ENCODE data around the gene GPSM3. TPM values are rescaled to one million over a fixed set of nuclear protein-coding genes. Genes with fewer than 3 reads are reported as not detected.
"Not testable (repeated sequence)": the region's sequence is repeated elsewhere in the genome, so short reads cannot be mapped to it uniquely, and the experiment has no call there.

The GPSM3 gene
- total RNA-seq, 2 experiments from 2014 or later: 274 to 282 TPM

DNA sequence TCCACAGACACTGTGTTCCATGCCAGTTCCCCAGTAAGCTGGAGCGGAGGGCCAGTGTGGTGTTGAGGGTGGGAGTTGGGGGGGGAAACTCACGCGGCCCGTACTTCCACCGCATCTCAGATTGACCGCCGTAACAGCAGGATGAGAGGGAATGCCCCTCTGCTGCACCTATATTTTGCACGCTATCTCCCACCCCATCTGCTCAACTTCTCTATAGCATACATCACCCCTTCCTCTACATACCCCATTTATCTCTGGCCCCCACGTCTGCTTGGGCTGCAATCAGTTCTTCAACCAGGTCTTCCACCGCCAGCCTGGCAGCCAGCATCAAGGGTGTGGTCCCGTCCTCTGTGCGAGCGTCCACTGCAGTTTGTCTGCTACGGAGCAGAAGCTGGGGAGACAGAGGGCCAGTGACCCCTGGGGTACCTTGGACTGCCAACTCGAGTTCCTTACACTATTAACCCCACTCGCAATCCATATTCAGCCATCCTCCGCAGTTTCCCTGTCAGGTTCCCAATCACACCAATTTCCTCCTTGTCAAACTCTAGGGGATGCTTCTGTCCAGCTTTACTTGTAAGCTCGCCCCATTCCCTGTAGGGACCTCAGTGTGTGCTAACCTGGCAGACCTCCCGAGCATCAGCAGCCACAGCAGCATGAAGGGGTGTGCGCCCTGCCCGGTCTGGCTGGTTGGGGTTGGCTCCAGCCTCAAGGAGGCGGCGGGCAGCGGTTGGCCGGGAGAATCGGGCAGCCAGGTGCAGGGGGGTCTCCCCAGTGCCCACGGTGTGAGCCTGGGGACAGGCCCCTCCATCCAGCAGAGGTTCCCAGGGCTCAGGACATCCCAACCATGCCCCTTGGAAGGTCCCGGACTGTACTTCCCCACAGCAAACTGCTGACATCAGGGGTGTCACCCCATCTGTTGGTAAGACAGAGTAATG is 4.5 kb upstream of the GPSM3 start:
- ChIA-PET CTCF (interaction anchor here (1.0 to 1.2 kb wide), 2 partner anchors 9 to 67 kb away, joined by 4 to 5 read pairs; partner anchors contain the start of gene FKBPL), POLR2A (no interaction called here)
- peaks cover 4% of the 10 kb centered on the region for H3K36me3 Mint-ChIP-seq (ENCODE audit: low read depth)
- H3K4me3 Mint-ChIP-seq: peak overlapping the region; percentile 91
- peaks cover 31% of the 10 kb centered on the region for H3K4me1 Mint-ChIP-seq
- DNase-seq: no peak
- no peaks in the 10 kb centered on the region for H3K9me3 Mint-ChIP-seq
- H3K27ac Mint-ChIP-seq: peak overlapping the region; percentile 99
- no peaks in the 10 kb centered on the region for H3K27me3 Mint-ChIP-seq

GRCh38 chr6:32195902-32196681 is 3.6 kb upstream of the GPSM3 start:
- Mint-ChIP-seq H3K9me3 (no peaks in the 10 kb centered on the region), H3K4me1 (peaks cover 31% of the 10 kb centered on the region), H3K27me3 (no peaks in the 10 kb centered on the region), H3K4me3 (peak overlapping the region; percentile 91), H3K36me3 (ENCODE audit: low read depth) (peaks cover 12% of the 10 kb centered on the region), H3K27ac (peak overlapping the region; percentile 99)
- POLR2A ChIA-PET: interaction anchor here (0.8 kb wide), 2 partner anchors 68 to 648 kb away, joined by 3 to 4 read pairs; partner anchors contain the start of genes ATF6B and PSMB8
- DNase-seq: peak; percentile 64
- CTCF ChIA-PET: interaction anchor here (0.7 to 1.5 kb wide), 11 partner anchors 9 to 93 kb away, joined by 3 to 10 read pairs (median 4); partner anchors contain the start of genes ATF6B and FKBPL

- Mint-ChIP-seq H3K27me3 (no peaks in the 10 kb centered on the region), H3K4me3 (peak overlapping the region; percentile 91), H3K36me3 (ENCODE audit: low read depth) (peaks cover 15% of the 10 kb centered on the region), H3K9me3 (no peaks in the 10 kb centered on the region), H3K4me1 (peaks cover 31% of the 10 kb centered on the region), H3K27ac (peak overlapping the region; percentile 99)
- DNase-seq: peak; percentile 100
- POLR2A ChIA-PET: interaction anchor here (0.8 kb wide), 2 partner anchors 68 to 649 kb away, joined by 3 to 4 read pairs; partner anchors contain the start of genes ATF6B and PSMB8
- CTCF ChIA-PET: interaction anchor here (0.7 to 1.5 kb wide), 11 partner anchors 9 to 92 kb away, joined by 3 to 10 read pairs (median 4); partner anchors contain the start of genes ATF6B and FKBPL
These were observed 3.1 kb upstream of the GPSM3 start for GRCh38 chr6:32195652-32195901.

DNA sequence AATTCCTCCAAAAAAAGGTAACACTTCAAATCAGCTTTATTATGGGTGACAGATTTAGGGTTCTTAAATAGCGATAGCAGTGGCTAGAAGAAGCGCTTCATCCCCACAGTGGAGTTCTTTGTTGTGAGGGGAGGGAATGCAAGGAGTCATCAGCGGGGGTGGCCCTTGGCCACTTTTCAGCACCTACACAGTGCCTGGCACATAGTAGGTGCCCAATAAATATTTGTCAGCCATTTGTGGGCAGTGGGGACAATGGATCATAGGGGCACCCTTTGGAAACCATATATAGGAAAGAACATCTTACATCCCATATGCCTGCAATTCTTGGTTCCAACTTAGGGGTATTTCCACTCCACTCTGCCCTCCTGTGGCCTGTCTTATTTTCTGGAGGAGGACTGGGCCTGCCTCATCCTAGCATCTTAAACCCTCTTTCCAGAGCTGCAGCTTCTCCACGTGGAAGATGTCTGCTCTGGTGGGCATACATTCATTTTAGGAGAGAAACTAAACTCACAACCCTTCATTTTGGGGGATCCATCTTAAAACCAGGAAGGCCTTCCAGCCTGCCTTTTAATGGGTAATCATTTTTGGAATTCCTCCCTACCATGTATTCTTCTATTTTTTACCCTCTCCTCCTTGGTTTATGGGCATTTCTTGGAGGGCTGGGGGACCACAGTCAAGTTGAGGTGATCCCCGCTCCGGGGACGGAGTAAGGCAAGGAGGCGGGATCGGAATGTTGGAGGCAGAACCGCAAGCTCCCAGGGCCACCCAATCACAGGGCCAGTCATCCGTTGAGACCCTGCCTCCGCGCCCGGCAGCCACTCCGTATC is 2.6 kb upstream of the GPSM3 start:
- CTCF ChIA-PET: interaction anchor here (0.7 to 1.5 kb wide), 11 partner anchors 8 to 92 kb away, joined by 3 to 10 read pairs (median 4); partner anchors contain the start of genes ATF6B and FKBPL
- POLR2A ChIA-PET: interaction anchor here (0.8 kb wide), 1 partner anchor 649 kb away, joined by 3 read pairs; the partner anchor contains the start of gene PSMB8
- DNase-seq: peak; percentile 53
- Mint-ChIP-seq H3K9me3 (no peaks in the 10 kb centered on the region), H3K36me3 (ENCODE audit: low read depth) (peaks cover 21% of the 10 kb centered on the region), H3K27ac (peak overlapping the region; percentile 99), H3K4me1 (peaks cover 31% of the 10 kb centered on the region), H3K4me3 (peak overlapping the region; percentile 91), H3K27me3 (no peaks in the 10 kb centered on the region)

GRCh38 chr6:32194388-32194787 is 1.9 kb upstream of the GPSM3 start:
- peak overlapping the region; percentile 91 for H3K4me3 Mint-ChIP-seq
- CTCF ChIA-PET: no interaction called here
- DNase-seq: no peak

DNA sequence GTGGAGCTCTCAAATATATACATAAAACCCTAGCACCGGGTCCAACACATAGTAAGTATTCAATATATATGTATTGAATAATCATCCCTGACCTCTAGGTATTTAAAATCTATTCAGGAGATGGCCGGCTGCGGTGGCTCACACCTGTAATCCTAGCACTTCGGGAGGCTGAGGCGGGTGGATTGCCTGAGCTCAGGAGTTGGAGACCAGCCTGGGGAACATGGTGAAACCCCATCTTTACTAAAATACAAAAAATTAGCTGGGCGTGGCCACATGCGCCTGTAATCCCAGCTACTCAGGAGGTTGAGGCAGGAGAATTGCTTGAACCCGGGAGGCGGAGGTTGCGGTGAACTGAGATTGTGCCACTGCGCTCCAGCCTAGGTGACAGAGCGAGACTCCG is 653 bp upstream of the GPSM3 start:
- ChIA-PET POLR2A (interaction anchor here (1.0 kb wide), 1 partner anchor 64 kb away, joined by 3 read pairs; no protein-coding TSS in a partner anchor), CTCF (interaction anchor here (0.6 to 1.2 kb wide), 3 partner anchors 14 to 1543 kb away, joined by 4 to 6 read pairs (median 5); no protein-coding TSS in a partner anchor)
- H3K4me3 Mint-ChIP-seq: peak overlapping the region; percentile 100
- H3K4me1 Mint-ChIP-seq: peaks cover 43% of the 10 kb centered on the region
- not testable (repeated sequence) for DNase-seq, H3K9me3 Mint-ChIP-seq, H3K27me3 Mint-ChIP-seq
- peak overlapping the region; percentile 97 for H3K27ac Mint-ChIP-seq
- H3K36me3 Mint-ChIP-seq (ENCODE audit: low read depth): peaks cover 33% of the 10 kb centered on the region

More at GRCh38 chr6:32194388-32194787, 1.9 kb upstream of the GPSM3 start:
- H3K36me3 Mint-ChIP-seq (ENCODE audit: low read depth): peaks cover 22% of the 10 kb centered on the region
- H3K9me3 Mint-ChIP-seq: no peaks in the 10 kb centered on the region
- peaks cover 31% of the 10 kb centered on the region for H3K4me1 Mint-ChIP-seq
- no peaks in the 10 kb centered on the region for H3K27me3 Mint-ChIP-seq
- peak overlapping the region; percentile 99 for H3K27ac Mint-ChIP-seq
- POLR2A ChIA-PET: no interaction called here

DNA sequence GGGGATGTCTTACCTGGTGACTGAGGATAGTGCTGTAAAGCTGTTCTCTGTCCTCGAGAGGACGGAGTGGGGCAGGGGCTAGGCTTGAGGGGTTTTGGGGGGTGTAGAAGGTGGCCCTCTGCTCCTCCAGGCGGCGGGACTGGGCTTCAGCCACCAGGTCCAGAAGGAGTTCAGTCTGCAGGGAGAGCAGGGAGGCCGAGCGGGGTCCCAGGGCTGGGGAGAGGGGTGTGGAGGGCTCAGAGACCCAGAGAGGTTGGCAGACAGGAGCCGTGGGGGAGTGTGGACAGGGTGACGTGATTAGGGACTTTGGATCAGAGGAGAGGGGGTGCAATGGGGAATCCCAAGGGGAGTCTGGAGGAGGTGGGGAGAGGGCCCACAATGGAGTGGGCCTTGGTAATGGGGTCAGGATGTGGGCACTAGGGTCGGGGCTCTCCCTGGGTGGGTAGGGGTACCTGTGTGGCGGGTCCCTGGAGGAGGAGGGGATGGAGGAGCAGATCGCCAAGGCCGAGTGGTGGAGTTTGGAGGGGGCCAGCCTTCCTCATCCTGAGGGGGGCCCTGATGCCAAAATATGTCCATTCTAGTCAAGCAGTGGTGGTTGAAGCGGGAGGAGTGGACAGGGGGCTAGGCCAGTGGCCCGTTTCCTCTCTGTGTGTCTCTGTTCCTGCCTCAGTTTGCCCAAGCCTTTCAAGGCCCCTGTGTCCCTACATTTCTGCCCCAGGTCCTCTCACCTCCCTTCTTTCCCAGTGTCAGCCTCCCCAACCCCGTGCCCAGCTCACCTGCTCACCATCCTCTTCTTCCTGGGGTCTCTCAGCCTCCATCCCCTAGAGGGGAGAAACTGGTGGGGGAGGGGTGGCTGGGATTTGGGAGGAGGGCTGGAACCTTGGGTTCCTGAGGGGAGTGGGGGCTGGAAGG is 491 bp downstream of the GPSM3 start:
- Mint-ChIP-seq H3K27ac (peak overlapping the region; percentile 97), H3K27me3 (no peaks in the 10 kb centered on the region), H3K9me3 (no peaks in the 10 kb centered on the region), H3K4me3 (peak overlapping the region; percentile 100), H3K4me1 (peaks cover 53% of the 10 kb centered on the region), H3K36me3 (ENCODE audit: low read depth) (peaks cover 45% of the 10 kb centered on the region)
- ChIA-PET POLR2A (no interaction called here), CTCF (interaction anchor here (1.2 kb wide), 1 partner anchor 13 kb away, joined by 6 read pairs; no protein-coding TSS in a partner anchor)
- no peak for DNase-seq

DNA sequence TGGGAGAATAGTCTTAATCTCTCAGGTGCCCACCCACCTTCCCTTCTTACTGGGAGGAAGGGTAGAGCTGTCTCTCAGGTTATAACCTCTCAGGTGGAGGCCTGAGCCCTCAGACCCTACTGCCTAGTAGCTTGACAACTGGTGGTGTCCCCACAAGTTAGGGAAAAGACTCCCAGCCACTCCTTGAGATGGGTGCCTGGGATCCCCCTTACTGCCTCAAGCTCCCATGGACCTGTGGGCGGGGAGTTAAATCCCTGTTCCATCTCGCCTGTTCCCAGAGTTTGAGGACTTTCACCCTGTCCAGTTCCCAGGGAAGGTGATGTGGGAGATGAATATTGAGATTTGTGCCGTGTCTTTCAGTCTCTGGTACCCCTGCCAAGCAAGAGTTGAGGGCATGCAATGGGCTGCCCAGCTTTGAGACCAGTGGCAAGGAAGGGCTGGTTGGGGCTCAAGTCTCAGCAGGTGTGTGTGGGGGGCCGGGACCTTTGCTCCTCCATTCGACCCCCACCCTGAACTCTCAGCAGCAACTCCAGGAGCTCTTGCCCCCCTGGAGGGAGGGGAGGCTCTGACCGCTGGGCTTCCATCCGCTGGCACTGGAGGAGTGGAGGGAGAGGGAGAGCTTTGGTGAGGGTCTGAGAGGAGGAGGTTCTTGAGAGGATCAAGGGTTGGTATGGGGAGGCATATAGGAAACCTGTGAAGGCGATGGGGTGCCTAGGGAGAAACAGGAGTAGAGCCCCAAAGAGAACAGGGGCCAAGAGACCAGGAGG is 1.3 kb downstream of the GPSM3 start:
- H3K4me1 Mint-ChIP-seq: peaks cover 58% of the 10 kb centered on the region
- peak overlapping the region; percentile 100 for H3K4me3 Mint-ChIP-seq
- POLR2A ChIA-PET: interaction anchor here (1.0 kb wide), 1 partner anchor 654 kb away, joined by 3 read pairs; no protein-coding TSS in a partner anchor
- CTCF ChIA-PET: interaction anchor here (0.9 to 1.4 kb wide), 5 partner anchors 9 to 61 kb away, joined by 3 to 6 read pairs (median 3); partner anchors contain the start of gene FKBPL
- no peak for DNase-seq
- H3K27me3 Mint-ChIP-seq: no peaks in the 10 kb centered on the region
- H3K27ac Mint-ChIP-seq: peak overlapping the region; percentile 97
- peaks cover 53% of the 10 kb centered on the region for H3K36me3 Mint-ChIP-seq (ENCODE audit: low read depth)
- no peaks in the 10 kb centered on the region for H3K9me3 Mint-ChIP-seq

- DNase-seq: peak; percentile 93
- Mint-ChIP-seq H3K27me3 (no peaks in the 10 kb centered on the region), H3K4me3 (peak within 1 kb of the TSS; percentile 100), H3K4me1 (peaks cover 63% of the 10 kb centered on the region), H3K9me3 (no peaks in the 10 kb centered on the region), H3K27ac (peak within 1 kb of the TSS; percentile 97), H3K36me3 (ENCODE audit: low read depth) (peaks cover 60% of the 10 kb centered on the region)
- ChIA-PET CTCF (interaction anchor here (0.9 to 1.4 kb wide), 5 partner anchors 9 to 60 kb away, joined by 3 to 6 read pairs (median 3); partner anchors contain the start of gene FKBPL), POLR2A (interaction anchor here (1.0 kb wide), 1 partner anchor 654 kb away, joined by 3 read pairs; no protein-coding TSS in a partner anchor)
These were observed 2.2 kb downstream of the GPSM3 start, which contains the start of gene PBX2 for GRCh38 chr6:32190054-32190851. Gene PBX2 (minus strand): TSS chr6:32190202. CDS start chr6:32189915, 287 bp downstream.

- CTCF ChIA-PET: interaction anchor here (1.3 to 1.4 kb wide), 3 partner anchors 8 to 59 kb away, joined by 3 to 6 read pairs (median 3); partner anchors contain the start of gene FKBPL
- Mint-ChIP-seq H3K36me3 (ENCODE audit: low read depth) (peaks cover 60% of the 10 kb centered on the region), H3K9me3 (no peaks in the 10 kb centered on the region), H3K27me3 (no peaks in the 10 kb centered on the region), H3K27ac (peak overlapping the region; percentile 69), H3K4me1 (peaks cover 57% of the 10 kb centered on the region), H3K4me3 (peak overlapping the region; percentile 100)
- no peak for DNase-seq
- POLR2A ChIA-PET: no interaction called here
These were observed 2.7 kb downstream of the GPSM3 start for GRCh38 chr6:32189742-32190053.

All from activated CD4-positive, alpha-beta T cell treated with anti-CD3 and anti-CD28 coated beads, Interleukin-2, amount 10 ng/mL, durations not matched to agents 7 days and 5 days (primary cell).